Liver (tissue), 9 donors: ENCODE results near the gene CD164L2. TPM values are rescaled to one million over a fixed set of nuclear protein-coding genes. Genes with fewer than 3 reads are reported as not detected.

Experiments
- DNase-seq: peaks from one replicate; pipeline ENCODE4 v3.0.0-alpha.2; 2017; ENCODE audit warnings: low spot score
- H3K27ac ChIP-seq, 2 donors: one replicate each; pipeline ENCODE4 v1.7.0; 2013; ENCODE audit warnings: inconsistent platforms in 2 of 2, low read length in 2 of 2, control low read depth in 1 of 2, low read depth in 1 of 2, mild to moderate bottlenecking in 1 of 2
- H3K27me3 ChIP-seq, 4 donors: one replicate each; pipeline versions ENCODE4 v1.6.1 to v1.7.0; 2013; ENCODE audit warnings: low read length in 3 of 4, inconsistent platforms in 1 of 4, mild to moderate bottlenecking in 1 of 4, moderate library complexity in 1 of 4; ENCODE audit not compliant: control insufficient read depth in 4 of 4, insufficient read depth in 4 of 4
- H3K36me3 ChIP-seq, 4 donors: one replicate each; pipeline versions ENCODE4 v1.6.1 to v1.7.0; 2013; ENCODE audit warnings: low read length in 3 of 4, mild to moderate bottlenecking in 3 of 4, low read depth in 1 of 4, moderate library complexity in 1 of 4; ENCODE audit not compliant: control insufficient read depth in 4 of 4, insufficient read depth in 3 of 4
- H3K4me1 ChIP-seq, 4 donors: one replicate each; pipeline versions ENCODE4 v1.6.1 to v1.7.0; 2013; ENCODE audit warnings: low read length in 3 of 4, mild to moderate bottlenecking in 3 of 4, moderate library complexity in 1 of 4; ENCODE audit not compliant: control insufficient read depth in 4 of 4, insufficient read depth in 4 of 4
- H3K4me3 ChIP-seq, 3 donors: one replicate each; pipeline versions ENCODE4 v1.6.1 to v1.7.0; 2013; ENCODE audit warnings: low read length in 3 of 3, control low read depth in 1 of 3, low read depth in 1 of 3, mild to moderate bottlenecking in 1 of 3
- H3K9ac ChIP-seq, 2 donors: one replicate each; pipeline ENCODE4 v1.7.0; 2013; ENCODE audit warnings: low read length in 2 of 2, mild to moderate bottlenecking in 2 of 2, moderate library complexity in 2 of 2, control low read depth in 1 of 2, low read depth in 1 of 2
- H3K9me3 ChIP-seq, 4 donors: one replicate each; pipeline versions ENCODE4 v1.6.1 to v1.7.0; 2013; ENCODE audit warnings: low read length in 3 of 4; ENCODE audit not compliant: control insufficient read depth in 4 of 4
- EGR1 ChIP-seq, 2 donors: IDR thresholded peaks; 2 replicates each; pipeline ENCODE4 v1.6.1; 2016 to 2018; ENCODE audit warnings: antibody characterized with exemption in 2 of 2, low read depth in 2 of 2
- FOXA2 ChIP-seq: IDR thresholded peaks from 2 replicates; pipeline ENCODE4 v1.6.1; 2016; ENCODE audit warnings: antibody characterized with exemption
- HNF4A ChIP-seq, 2 donors: conservative IDR thresholded peaks; 2 replicates each; pipeline ENCODE4 v1.6.1; 2016; ENCODE audit warnings: antibody characterized with exemption in 2 of 2, mild to moderate bottlenecking in 2 of 2
- HNF4G ChIP-seq: IDR thresholded peaks from 2 replicates; pipeline ENCODE4 v1.6.1; 2016; ENCODE audit warnings: antibody characterized with exemption
- JUND ChIP-seq, 2 donors: IDR thresholded peaks; 2 replicates each; pipeline ENCODE4 v1.6.1; 2016; ENCODE audit warnings: antibody characterized with exemption in 2 of 2
- MAX ChIP-seq: IDR thresholded peaks from 2 replicates; pipeline ENCODE4 v1.6.1; 2016; ENCODE audit warnings: antibody characterized with exemption
- NR2F2 ChIP-seq: IDR thresholded peaks from 2 replicates; pipeline ENCODE4 v1.6.1; 2016; ENCODE audit warnings: antibody characterized with exemption
- RAD21 ChIP-seq, 2 donors: IDR thresholded peaks; 2 replicates each; pipeline ENCODE4 v1.6.1; 2016; ENCODE audit warnings: antibody characterized with exemption in 2 of 2, mild to moderate bottlenecking in 2 of 2
- RXRA ChIP-seq, 2 donors: IDR thresholded peaks; 2 replicates each; pipeline ENCODE4 v1.6.1; 2017 to 2018; ENCODE audit warnings: antibody characterized with exemption in 2 of 2, mild to moderate bottlenecking in 1 of 2
- SP1 ChIP-seq: IDR thresholded peaks from 2 replicates; pipeline ENCODE4 v1.6.1; 2018; ENCODE audit warnings: antibody characterized with exemption, mild to moderate bottlenecking
- TAF1 ChIP-seq: conservative IDR thresholded peaks from 2 replicates; pipeline ENCODE4 v1.6.1; 2016; ENCODE audit warnings: antibody characterized with exemption, mild to moderate bottlenecking
- YY1 ChIP-seq: IDR thresholded peaks from 2 replicates; pipeline ENCODE4 v1.6.1; 2016; ENCODE audit warnings: antibody characterized with exemption, mild to moderate bottlenecking
- WGBS: extraction: QIAGEN DNeasy Blood & Tissue Kit; methylation state at CpG from one replicate; pipeline ENCODE4 v1.1.7; 2013; 5-methylcytosine and 5-hydroxymethylcytosine counted together
- polyA plus RNA-seq, 2 donors: library from polyadenylated mRNA; stranded (reverse) in 1 of 2; unstranded in 1 of 2; fragments of 200-250 nt in 1 of 2; fragments of >200 nt in 1 of 2; fragmentation: Nextera tagmentation in 1 of 2; extraction: Ambion mirVana in 1 of 2; gene quantifications; one replicate each; pipeline versions ENCODE4 v1.2.1 to v1.2.3, GENCODE V29; 2013 to 2015
- total RNA-seq, 2 donors: library from RNA; depleted of rRNA; stranded (reverse); fragments of >200 nt; gene quantifications; one replicate each; pipeline ENCODE4 v1.2.3, GENCODE V29; 2014
- TF ChIP-seq, protein P1 (sequence below): fragments of 150-350 bp; IDR thresholded peaks from 2 replicates; pipeline ENCODE4 v1.5.1; 2017; ENCODE audit warnings: improper control_type of control experiment, low read depth, low read length; ENCODE audit not compliant: missing input control
- donor health status: healthy.
- donor health status: healthy.
- donor health status: healthy.
- donor health status: healthy.
- donor health status: healthy.

The CD164L2 gene
- total and polyA plus RNA-seq, 4 donors = not detected

DNA sequence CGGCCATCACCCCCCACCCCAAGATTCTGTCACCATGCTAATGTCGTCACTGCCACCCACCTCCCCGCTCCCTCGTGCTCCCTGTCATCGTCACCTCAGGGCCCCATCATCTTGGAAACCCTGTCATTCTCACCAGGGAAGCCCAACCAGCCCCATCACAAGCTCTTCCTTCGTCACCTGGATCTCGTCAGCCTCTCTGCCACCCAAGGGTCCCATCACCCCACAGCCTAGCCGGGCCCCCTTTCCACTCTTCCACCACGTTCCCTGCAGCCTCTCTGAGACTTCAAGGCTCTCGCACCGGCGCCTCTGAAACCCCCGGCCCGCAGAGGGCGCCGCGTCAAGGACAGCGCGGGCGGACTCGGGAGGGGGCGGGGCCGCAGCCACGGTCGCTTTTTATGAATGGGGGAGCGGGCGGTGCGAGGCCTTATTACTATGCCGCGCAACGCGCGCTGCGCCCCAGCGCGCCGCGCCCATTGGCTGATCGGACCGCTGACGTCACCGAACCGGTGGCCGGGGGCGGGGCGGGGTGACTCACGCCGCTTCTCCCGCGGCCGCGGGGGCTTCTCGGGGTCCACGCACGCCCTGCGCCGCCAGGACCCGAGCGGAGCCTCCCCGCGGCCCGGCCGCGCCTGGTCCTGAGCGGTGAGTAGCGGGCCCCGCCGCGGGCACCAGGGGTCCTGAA, 9.1 kb upstream of the CD164L2 start, which contains the start of gene GPR3:
TSS of gene GPR3 (plus strand) at position 527 of the 682 bp plus-strand sequence. CDS start 1,177 bp downstream, outside the sequence.
- Histone ChIP-seq H3K9ac (peak within 1 kb of the TSS in 1 of 2 donors; percentile 5), H3K27me3 (no peaks in the 10 kb centered on the region), H3K27ac (peak within 1 kb of the TSS; percentile 51 to 52), H3K4me1 (peaks cover 5 to 12% (median 8%) of the 10 kb centered on the region in 4 donors), H3K4me3 (peak within 1 kb of the TSS in 1 of 3 donors; percentile 44), H3K9me3 (no peaks in the 10 kb centered on the region), H3K36me3 (no peaks in the 10 kb centered on the region)
- TF ChIP-seq RAD21 (IDR thresholded peaks at IDR 0.05) = peak; percentile 52 to 63
- TF ChIP-seq, protein P1, sequence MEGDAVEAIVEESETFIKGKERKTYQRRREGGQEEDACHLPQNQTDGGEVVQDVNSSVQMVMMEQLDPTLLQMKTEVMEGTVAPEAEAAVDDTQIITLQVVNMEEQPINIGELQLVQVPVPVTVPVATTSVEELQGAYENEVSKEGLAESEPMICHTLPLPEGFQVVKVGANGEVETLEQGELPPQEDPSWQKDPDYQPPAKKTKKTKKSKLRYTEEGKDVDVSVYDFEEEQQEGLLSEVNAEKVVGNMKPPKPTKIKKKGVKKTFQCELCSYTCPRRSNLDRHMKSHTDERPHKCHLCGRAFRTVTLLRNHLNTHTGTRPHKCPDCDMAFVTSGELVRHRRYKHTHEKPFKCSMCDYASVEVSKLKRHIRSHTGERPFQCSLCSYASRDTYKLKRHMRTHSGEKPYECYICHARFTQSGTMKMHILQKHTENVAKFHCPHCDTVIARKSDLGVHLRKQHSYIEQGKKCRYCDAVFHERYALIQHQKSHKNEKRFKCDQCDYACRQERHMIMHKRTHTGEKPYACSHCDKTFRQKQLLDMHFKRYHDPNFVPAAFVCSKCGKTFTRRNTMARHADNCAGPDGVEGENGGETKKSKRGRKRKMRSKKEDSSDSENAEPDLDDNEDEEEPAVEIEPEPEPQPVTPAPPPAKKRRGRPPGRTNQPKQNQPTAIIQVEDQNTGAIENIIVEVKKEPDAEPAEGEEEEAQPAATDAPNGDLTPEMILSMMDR = peak; percentile 25
- peak; percentile 20 for TF ChIP-seq SP1
- no peak for TF ChIP-seq EGR1 (IDR thresholded peaks at IDR 0.05; ENCODE audit: low read depth in 2 of 2)
- 3% methylated on average over 69 of the region's 69 CpGs for WGBS
- DNase-seq = peak; percentile 81

DNA sequence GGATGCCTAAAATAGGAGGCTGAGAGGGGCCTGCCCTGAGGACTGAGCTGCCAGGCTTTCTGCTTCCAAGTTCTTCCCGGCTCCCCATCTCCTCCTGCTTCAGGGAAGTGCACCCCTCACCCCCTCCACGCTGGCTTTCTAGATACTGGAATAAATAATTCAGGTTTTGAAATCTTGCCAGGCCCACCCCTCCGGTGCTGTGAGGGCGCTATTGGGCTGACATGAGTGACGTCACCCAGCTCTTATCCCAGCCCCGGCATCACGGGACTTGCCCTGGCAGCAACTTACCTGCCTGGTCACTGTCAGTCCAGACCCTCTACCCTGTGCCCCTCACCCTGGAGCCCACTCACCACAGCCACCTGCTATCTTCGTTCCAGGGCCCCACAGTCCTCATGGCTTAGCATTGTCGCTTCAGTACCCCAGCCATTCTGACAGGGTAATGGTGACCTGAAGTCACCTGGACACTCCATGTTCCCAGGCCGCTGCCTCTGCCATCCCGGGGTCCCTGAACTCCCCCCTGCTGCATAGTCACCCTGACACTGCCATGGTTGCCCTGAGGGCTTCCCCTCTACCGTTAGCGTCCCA, 8.5 kb upstream of the CD164L2 start:
- Histone ChIP-seq H3K9ac (no peak overlapping the region), H3K27ac (peak overlapping the region; percentile 52 to 64), H3K27me3 (no peaks in the 10 kb centered on the region), H3K4me3 (peak overlapping the region in 1 of 3 donors; percentile 44), H3K9me3 (no peaks in the 10 kb centered on the region), H3K4me1 (peaks cover 5 to 12% (median 8%) of the 10 kb centered on the region in 4 donors), H3K36me3 (no peaks in the 10 kb centered on the region)
- 13% methylated on average over 13 of the region's 13 CpGs for WGBS
- no peak for DNase-seq
- TF ChIP-seq RAD21 (IDR thresholded peaks at IDR 0.05) = no peak
- TF ChIP-seq JUND (IDR thresholded peaks at IDR 0.05) = no peak
- no peak for TF ChIP-seq TAF1
- TF ChIP-seq FOXA2 = no peak
- TF ChIP-seq HNF4G = no peak
- TF ChIP-seq HNF4A (conservative IDR thresholded peaks at IDR 0.05) = no peak
- TF ChIP-seq MAX = no peak
- TF ChIP-seq RXRA (IDR thresholded peaks at IDR 0.05) = no peak
- TF ChIP-seq YY1 = no peak
- no peak for TF ChIP-seq SP1
- no peak for TF ChIP-seq NR2F2
- TF ChIP-seq EGR1 (IDR thresholded peaks at IDR 0.05; ENCODE audit: low read depth in 2 of 2) = no peak
- TF ChIP-seq, protein P1 = no peak
